Measurements from ENCODE around the gene SAG. TPM values are rescaled to one million over a fixed set of nuclear protein-coding genes. Genes with fewer than 3 reads are reported as not detected.

The SAG gene
- total and polyA plus RNA-seq, 9 of the 15 experiments (the other 6 are each of a cell fraction or from before 2014, with no cell fraction given), result 0.04 to 0.64 (median 0.31) TPM; not detected in 5

DNA sequence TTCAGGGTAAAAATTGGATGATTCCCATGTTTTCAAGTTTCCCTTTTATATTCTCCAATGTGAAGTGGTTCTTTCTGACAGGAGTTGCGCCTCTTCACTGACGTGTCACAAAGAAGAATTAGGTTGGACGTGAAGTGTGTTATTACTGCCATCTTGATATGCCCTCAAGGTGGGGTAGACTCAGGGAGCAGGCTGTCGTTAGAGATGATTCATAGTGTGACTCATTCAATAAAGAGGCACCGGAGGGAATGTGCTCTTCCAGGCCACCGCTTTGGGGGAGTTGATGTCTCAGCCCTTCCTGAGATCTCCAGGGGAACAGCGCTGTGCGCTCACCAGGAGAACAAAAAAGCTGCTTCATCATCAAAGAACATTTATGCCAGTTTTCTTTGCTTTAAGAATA lies 43.1 kb downstream of the SAG start (continued):
- TF ChIP-seq NCOR1 (IDR thresholded peaks at IDR 0.05), result peak; percentile 11; the same call in 1 of the 2 replicates
- no peak for TF ChIP-seq ELF1 (tag; IDR thresholded peaks at IDR 0.05)
- TF ChIP-seq SOX6 (IDR thresholded peaks at IDR 0.05), result peak; percentile 65
- TF ChIP-seq TAF9B (IDR thresholded peaks at IDR 0.05; ENCODE audit: partially characterized antibody), result peak; percentile 30
- no peak for TF ChIP-seq POLR3G (IDR thresholded peaks at IDR 0.05; ENCODE audit: extremely low read depth, insufficient read length, insufficient replicate concordance)
- no peak for TF ChIP-seq IFI16 (CRISPR knock-in tag; IDR thresholded peaks at IDR 0.05)
- TF ChIP-seq, protein P1, sequence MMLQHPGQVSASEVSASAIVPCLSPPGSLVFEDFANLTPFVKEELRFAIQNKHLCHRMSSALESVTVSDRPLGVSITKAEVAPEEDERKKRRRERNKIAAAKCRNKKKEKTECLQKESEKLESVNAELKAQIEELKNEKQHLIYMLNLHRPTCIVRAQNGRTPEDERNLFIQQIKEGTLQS (IDR thresholded peaks at IDR 0.05), result peak; percentile 95
- TF ChIP-seq, protein P1 (CRISPR knock-in tag; conservative IDR thresholded peaks at IDR 0.05), result no peak; the same call in 1 of the 2 replicates
- TF ChIP-seq SMARCE1 (IDR thresholded peaks at IDR 0.05), result peak; percentile 96
- peak; percentile 27 for TF ChIP-seq NEUROD1 (IDR thresholded peaks at IDR 0.05; ENCODE audit: borderline replicate concordance, low read depth, low read length, partially characterized antibody)
- TF ChIP-seq FOXM1 (IDR thresholded peaks at IDR 0.05; ENCODE audit: low read depth), result no peak
- no peak for TF ChIP-seq FOXM1 (CRISPR knock-in tag; IDR thresholded peaks at IDR 0.05; ENCODE audit: low read depth)

GRCh38 chr2:233351423-233351822 lies 43.8 kb downstream of the SAG start:
- BruUV-seq (replicated peaks), result no TSS peak
- Histone ChIP-seq H3K9me3 (replicated peaks; ENCODE audit: control insufficient read depth, insufficient read depth, low read depth, low read length) (no peaks in the 10 kb centered on the region), H3K27me3 (ENCODE audit: control insufficient read depth in 2 of 2, insufficient read depth in 2 of 2, low read length in 2 of 2) (no peaks in the 10 kb centered on the region), H3K4me1 (replicated peaks in 1 of 2; ENCODE audit: control insufficient read depth in 2 of 2, insufficient read depth in 2 of 2, low read length in 2 of 2) (peaks cover 36 to 37% of the 10 kb centered on the region in 2 experiments), H3K79me2 (ENCODE audit: control insufficient read depth, insufficient read depth, low read length) (peaks cover 15% of the 10 kb centered on the region), H3K27ac (ENCODE audit: extremely low read depth, low read depth, low read length) (peak overlapping the region; percentile 60; the same call in 1 of the 3 replicates), H3K4me2 (ENCODE audit: insufficient read depth, low read length) (no peak overlapping the region), H3K9me1 (ENCODE audit: control insufficient read depth, insufficient read depth, low read length) (no peaks in the 10 kb centered on the region), H3K36me3 (ENCODE audit: control insufficient read depth, insufficient read depth, low read length) (peaks cover 7% of the 10 kb centered on the region; the same call in 1 of the 3 replicates), H3K9ac (ENCODE audit: insufficient read depth in 1 of 2, low read depth in 2 of 2, low read length in 2 of 2) (no peak overlapping the region), H4K20me1 (replicated peaks; ENCODE audit: control insufficient read depth, insufficient read depth, low read length) (peaks cover 6% of the 10 kb centered on the region; the same call in 1 of the 2 replicates), H3K4me3 (no peak overlapping the region), H2AFZ (ENCODE audit: low read depth, low read length) (no peak overlapping the region)
- ChIA-PET POLR2A (interaction anchor here (0.8 kb wide), 1 partner anchor 11 kb away, joined by 3 read pairs; no protein-coding TSS in a partner anchor), CTCF (ENCODE audit: low intra/inter-chr PET ratio) (no interaction called here)
- peak; percentile 76 for FAIRE-seq
- in situ Hi-C loops (cut with MboI), result no loop called here
- peak in 1 of 4 experiments; percentile 55 for DNase-seq (ENCODE audit: extremely low read depth in 1 of 4, low spot score in 3 of 4)
- ATAC-seq, result no peak
- intact Hi-C loops (cut with micrococcal nuclease), result no loop called here
- 6% methylated on average over 7 of the region's 7 CpGs for WGBS (ENCODE audit: insufficient coverage, low coverage, missing lambda C conversion rate)
- TF ChIP-seq USF1 (CRISPR knock-in tag; IDR thresholded peaks at IDR 0.05) (peak; percentile 64), KDM1A (IDR thresholded peaks at IDR 0.05) (peak; percentile 49 to 72; a peak in 3 of 4 replicates), RCOR1 (IDR thresholded peaks at IDR 0.05; ENCODE audit: borderline replicate concordance in 1 of 2, low read depth in 2 of 2, low read length in 2 of 2) (peak in 1 of 2 experiments; percentile 62; a peak in 1 of 4 replicates), FOS (IDR thresholded peaks at IDR 0.05; ENCODE audit: extremely low read depth, insufficient read length) (peak; percentile 26), ZNF12 (CRISPR knock-in tag; IDR thresholded peaks at IDR 0.05) (no peak)
- TF ChIP-seq, protein P2, sequence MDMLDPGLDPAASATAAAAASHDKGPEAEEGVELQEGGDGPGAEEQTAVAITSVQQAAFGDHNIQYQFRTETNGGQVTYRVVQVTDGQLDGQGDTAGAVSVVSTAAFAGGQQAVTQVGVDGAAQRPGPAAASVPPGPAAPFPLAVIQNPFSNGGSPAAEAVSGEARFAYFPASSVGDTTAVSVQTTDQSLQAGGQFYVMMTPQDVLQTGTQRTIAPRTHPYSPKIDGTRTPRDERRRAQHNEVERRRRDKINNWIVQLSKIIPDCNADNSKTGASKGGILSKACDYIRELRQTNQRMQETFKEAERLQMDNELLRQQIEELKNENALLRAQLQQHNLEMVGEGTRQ (CRISPR knock-in tag; IDR thresholded peaks at IDR 0.05), result peak; percentile 54; the same call in 1 of the 2 replicates
- TF ChIP-seq, protein P1 (IDR thresholded peaks at IDR 0.05), result peak; percentile 45
- TF ChIP-seq, protein P1 (CRISPR knock-in tag; conservative IDR thresholded peaks at IDR 0.05), result no peak
